Osteoblast (primary cell): ENCODE data around the gene AGRP. TPM values are rescaled to one million over a fixed set of nuclear protein-coding genes. Genes with fewer than 3 reads are reported as not detected.

ENCODE experiments used
- DNase-seq: peaks from one replicate; pipeline ENCODE4 v3.0.0; 2011; ENCODE audit warnings: low spot score, mixed read lengths; ENCODE audit not compliant: insufficient read length; ENCODE audit errors: missing footprints
- H2AFZ ChIP-seq: 2 replicates; pipeline ENCODE4 v1.6.0; 2011; ENCODE audit warnings: mild to moderate bottlenecking, low read length
- H3K27ac ChIP-seq: 2 replicates; pipeline ENCODE4 v1.5.1; 2011; ENCODE audit warnings: mild to moderate bottlenecking, low read depth, low read length, moderate library complexity
- H3K27me3 ChIP-seq: 2 replicates; pipeline ENCODE4 v1.6.0; 2012; ENCODE audit warnings: mild to moderate bottlenecking, control low read depth, inconsistent platforms, low read length, moderate library complexity; ENCODE audit not compliant: insufficient read depth
- H3K36me3 ChIP-seq: 2 replicates; pipeline ENCODE4 v1.5.1; 2011; ENCODE audit warnings: mild to moderate bottlenecking, low read length, control low read depth, moderate library complexity; ENCODE audit not compliant: insufficient read depth
- H3K4me1 ChIP-seq: 2 replicates; pipeline ENCODE4 v1.5.1; 2011; ENCODE audit warnings: mild to moderate bottlenecking, low read length, control low read depth, moderate library complexity; ENCODE audit not compliant: insufficient read depth
- H3K4me2 ChIP-seq: 2 replicates; pipeline ENCODE4 v1.6.0; 2011; ENCODE audit warnings: mild to moderate bottlenecking, low read length; ENCODE audit not compliant: insufficient read depth
- H3K4me3 ChIP-seq: fragments of 200-600 bp; sonication (generic); 3 replicates; pipeline ENCODE4 v1.5.1; 2012; ENCODE audit warnings: mild to moderate bottlenecking, low read length, inconsistent platforms; ENCODE audit not compliant: insufficient read depth
- H3K79me2 ChIP-seq: 2 replicates; pipeline ENCODE4 v1.6.0; 2012; ENCODE audit warnings: mild to moderate bottlenecking, low read length, control low read depth, inconsistent platforms; ENCODE audit not compliant: insufficient read depth
- H3K9me3 ChIP-seq: 2 replicates; pipeline ENCODE4 v1.5.1; 2011; ENCODE audit warnings: low read depth, low read length, control low read depth
- H4K20me1 ChIP-seq: 2 replicates; pipeline ENCODE4 v1.6.0; 2012; ENCODE audit warnings: mild to moderate bottlenecking, low read length, control low read depth; ENCODE audit not compliant: insufficient read depth
- CTCF ChIP-seq: IDR thresholded peaks from 2 replicates; pipeline ENCODE4 v1.5.1; 2011; ENCODE audit warnings: mild to moderate bottlenecking, low read depth, low read length, moderate library complexity; ENCODE audit errors: extremely low read depth
- total RNA-seq: library from RNA; depleted of rRNA; stranded (reverse); fragments of >200 nt; gene quantifications from 2 replicates; pipeline ENCODE4 v1.2.3, GENCODE V29; 2012

AGRP gene
- total RNA-seq, 1 donor, result not detected

- H3K36me3 ChIP-seq, result peaks cover 20% of the 10 kb centered on the region
- H3K27ac ChIP-seq, result no peak overlapping the region
- H3K27me3 ChIP-seq, result no peaks in the 10 kb centered on the region
- no peak overlapping the region for H2AFZ ChIP-seq
- TF ChIP-seq CTCF, result no peak
- no peak overlapping the region for H3K4me3 ChIP-seq
- DNase-seq, result peak; percentile 84
- H3K9me3 ChIP-seq, result no peaks in the 10 kb centered on the region
- peaks cover 20% of the 10 kb centered on the region for H4K20me1 ChIP-seq
- H3K79me2 ChIP-seq, result peaks cover 11% of the 10 kb centered on the region
- H3K4me1 ChIP-seq, result peaks cover 3% of the 10 kb centered on the region
- H3K4me2 ChIP-seq, result no peak overlapping the region
Measured at GRCh38 chr16:67438098-67438791, 45.1 kb downstream of the AGRP start.

DNA sequence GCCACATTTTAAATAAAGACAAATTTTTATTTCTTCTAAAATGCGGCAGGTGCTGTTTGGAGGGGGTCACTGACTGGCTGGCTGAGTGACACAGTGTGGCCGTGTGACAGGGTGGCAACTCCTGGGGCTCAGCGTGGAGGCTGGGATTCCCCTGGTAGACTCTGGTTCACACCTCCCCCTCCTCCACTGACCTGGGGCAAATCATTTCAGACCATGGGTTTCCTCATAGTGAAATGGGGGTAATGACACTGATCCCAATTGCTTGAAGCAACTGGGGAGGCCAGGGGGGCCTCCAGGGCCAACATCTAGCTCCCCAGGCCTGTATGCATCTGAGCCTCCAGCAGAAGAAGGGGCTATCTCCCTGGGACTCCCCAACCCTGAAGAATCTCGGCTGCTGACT is 45.8 kb downstream of the AGRP start:
- peaks cover 20% of the 10 kb centered on the region for H3K36me3 ChIP-seq
- no peaks in the 10 kb centered on the region for H3K4me1 ChIP-seq
- no peak overlapping the region for H3K4me3 ChIP-seq
- H4K20me1 ChIP-seq, result peaks cover 14% of the 10 kb centered on the region
- no peak overlapping the region for H2AFZ ChIP-seq
- no peak for DNase-seq
- no peak overlapping the region for H3K27ac ChIP-seq
- no peak overlapping the region for H3K4me2 ChIP-seq
- no peaks in the 10 kb centered on the region for H3K27me3 ChIP-seq
- H3K79me2 ChIP-seq, result peaks cover 6% of the 10 kb centered on the region
- TF ChIP-seq CTCF, result no peak
- no peaks in the 10 kb centered on the region for H3K9me3 ChIP-seq

- Histone ChIP-seq H3K36me3 (peaks cover 20% of the 10 kb centered on the region), H3K27me3 (no peaks in the 10 kb centered on the region), H3K79me2 (peaks cover under 1% of the 10 kb centered on the region), H2AFZ (no peak overlapping the region), H4K20me1 (peaks cover 12% of the 10 kb centered on the region), H3K4me1 (no peaks in the 10 kb centered on the region), H3K4me2 (no peak overlapping the region), H3K27ac (no peak overlapping the region), H3K4me3 (no peak overlapping the region), H3K9me3 (no peaks in the 10 kb centered on the region)
- no peak for TF ChIP-seq CTCF
- peak; percentile 67 for DNase-seq
Measured at GRCh38 chr16:67436640-67437193, 46.6 kb downstream of the AGRP start.

GRCh38 chr16:67435758-67436164 is 47.6 kb downstream of the AGRP start:
- H3K9me3 ChIP-seq, result no peaks in the 10 kb centered on the region
- no peak overlapping the region for H2AFZ ChIP-seq
- H3K4me3 ChIP-seq, result no peak overlapping the region
- no peak overlapping the region for H3K27ac ChIP-seq
- DNase-seq, result peak; percentile 65
- H4K20me1 ChIP-seq, result peaks cover 7% of the 10 kb centered on the region
- H3K79me2 ChIP-seq, result no peaks in the 10 kb centered on the region
- peaks cover 20% of the 10 kb centered on the region for H3K36me3 ChIP-seq
- H3K27me3 ChIP-seq, result no peaks in the 10 kb centered on the region
- H3K4me2 ChIP-seq, result no peak overlapping the region
- peaks cover 3% of the 10 kb centered on the region for H3K4me1 ChIP-seq
- TF ChIP-seq CTCF, result no peak
